Lung (tissue), 12 donors: ENCODE measurements around the gene CARD11. TPM values are rescaled to one million over a fixed set of nuclear protein-coding genes. Genes with fewer than 3 reads are reported as not detected.
A peak's percentile ranks its signal among the peaks of the same experiment; 100 is the strongest.

ENCODE experiments used
- ATAC-seq: fragments of 200-7000 bp; cut with Tn5 transposase; one replicate; pipeline ENCODE4 v1.9.1; 2020; ENCODE audit warnings: moderate number of reproducible peaks; ENCODE audit not compliant: insufficient read depth, low FRiP score
- DNase-seq, 3 donors: peaks; one replicate each; pipeline ENCODE4 v3.0.0-alpha.2; 2013 to 2017
- H3K27ac ChIP-seq, 2 donors: one replicate each; pipeline ENCODE4 v1.5.1; 2013; ENCODE audit warnings: mild to moderate bottlenecking in 2 of 2, moderate library complexity in 2 of 2, control low read depth in 1 of 2, inconsistent platforms in 1 of 2, low read depth in 1 of 2, low read length in 1 of 2
- H3K27me3 ChIP-seq, 3 donors: one replicate each; pipeline ENCODE4 v1.5.1; 2013; ENCODE audit warnings: low read length in 2 of 3; ENCODE audit not compliant: control insufficient read depth in 3 of 3, insufficient read depth in 3 of 3
- H3K36me3 ChIP-seq, 4 donors: one replicate each; pipeline ENCODE4 v1.5.1; 2013; ENCODE audit warnings: low read length in 4 of 4, mild to moderate bottlenecking in 1 of 4, moderate library complexity in 1 of 4; ENCODE audit not compliant: control insufficient read depth in 4 of 4, insufficient read depth in 4 of 4
- H3K4me1 ChIP-seq, 5 donors: one replicate each; pipeline ENCODE4 v1.5.1; 2013; ENCODE audit warnings: low read length in 5 of 5, mild to moderate bottlenecking in 2 of 5, moderate library complexity in 1 of 5; ENCODE audit not compliant: control insufficient read depth in 5 of 5, insufficient read depth in 5 of 5
- H3K4me3 ChIP-seq: one replicate; pipeline ENCODE4 v1.5.1; 2013; ENCODE audit warnings: mild to moderate bottlenecking, control low read depth, moderate library complexity
- H3K9ac ChIP-seq, 2 donors: one replicate each; pipeline ENCODE4 v1.5.1; 2013; ENCODE audit warnings: low read length in 2 of 2, control low read depth in 1 of 2; ENCODE audit not compliant: insufficient read depth in 1 of 2
- H3K9me3 ChIP-seq, 4 donors: one replicate each; pipeline ENCODE4 v1.5.1; 2013; ENCODE audit warnings: low read length in 3 of 4, mild to moderate bottlenecking in 1 of 4, moderate library complexity in 1 of 4; ENCODE audit not compliant: control insufficient read depth in 4 of 4, insufficient read depth in 3 of 4
- WGBS, 2 donors: extraction: QIAGEN DNeasy Blood & Tissue Kit; methylation state at CpG; one replicate each; pipeline ENCODE4 v1.1.7; 2013; 5-methylcytosine and 5-hydroxymethylcytosine counted together
- polyA plus RNA-seq, 2 donors: library from polyadenylated mRNA; stranded (reverse); fragments of 200-250 nt; gene quantifications; one replicate each; pipeline ENCODE4 v1.2.1, GENCODE V29; 2013
- total RNA-seq, 2 donors: library from RNA; depleted of rRNA in 1 of 2; stranded (reverse); fragments of >200 nt in 1 of 2; gene quantifications; one replicate each; pipeline ENCODE4 v1.2.1, GENCODE V29; 2014 to 2021
- TF ChIP-seq, protein P1 (sequence below): IDR thresholded peaks from 2 replicates; pipeline ENCODE4 v1.5.1; 2012; ENCODE audit warnings: mild to moderate bottlenecking; ENCODE audit errors: control extremely low read depth, extremely low read depth
- donor health status: control.
- donor health status: control.
- donor health status: Bipolar disorder and iron deficiency.
- donor health status: healthy.
- donor health status: DM: yes; HTN: yes; CAD: no.

CARD11 gene
- total and polyA plus RNA-seq, 4 donors: 1.5 to 4.3 (median 3.7) TPM

DNA sequence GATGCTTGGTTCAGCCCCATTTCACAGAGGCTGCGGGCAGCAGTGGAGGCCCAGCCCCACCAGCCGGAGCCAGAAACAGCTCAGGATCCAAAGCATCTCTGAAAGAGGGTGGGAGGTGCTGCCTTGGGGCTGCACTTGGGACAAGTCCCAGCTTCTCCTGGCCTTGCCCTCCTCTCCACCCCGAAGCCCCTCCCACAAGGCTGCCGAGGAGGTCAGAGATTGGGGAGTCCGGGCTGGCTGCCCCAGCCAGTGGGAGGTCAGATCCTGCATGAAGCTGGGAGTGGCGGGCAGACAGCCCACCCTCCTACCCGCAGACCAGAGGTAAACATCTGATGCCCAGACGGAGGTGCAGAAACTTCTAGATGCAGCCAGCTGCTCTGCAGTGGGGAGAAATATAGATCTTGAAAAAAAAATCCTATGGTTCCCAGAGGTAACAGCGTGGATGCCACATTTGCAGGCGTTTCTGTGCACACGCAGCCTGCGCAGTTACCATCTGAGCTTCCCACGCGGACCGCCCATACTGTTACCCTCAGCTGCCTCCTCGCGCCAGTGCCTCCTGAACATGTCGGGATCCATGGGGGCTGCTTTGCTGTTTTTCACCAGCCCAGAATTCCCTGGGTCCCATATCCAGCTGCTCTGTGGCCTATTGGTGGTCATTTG, 162.7 kb downstream of the CARD11 start:
- Histone ChIP-seq H3K4me3 (no peak overlapping the region), H3K27ac (no peak overlapping the region), H3K4me1 (peaks cover 0 to 10% (median 2%) of the 10 kb centered on the region in 5 donors), H3K36me3 (no peaks in the 10 kb centered on the region), H3K27me3 (no peaks in the 10 kb centered on the region), H3K9ac (no peak overlapping the region), H3K9me3 (no peaks in the 10 kb centered on the region)
- TF ChIP-seq, protein P1, sequence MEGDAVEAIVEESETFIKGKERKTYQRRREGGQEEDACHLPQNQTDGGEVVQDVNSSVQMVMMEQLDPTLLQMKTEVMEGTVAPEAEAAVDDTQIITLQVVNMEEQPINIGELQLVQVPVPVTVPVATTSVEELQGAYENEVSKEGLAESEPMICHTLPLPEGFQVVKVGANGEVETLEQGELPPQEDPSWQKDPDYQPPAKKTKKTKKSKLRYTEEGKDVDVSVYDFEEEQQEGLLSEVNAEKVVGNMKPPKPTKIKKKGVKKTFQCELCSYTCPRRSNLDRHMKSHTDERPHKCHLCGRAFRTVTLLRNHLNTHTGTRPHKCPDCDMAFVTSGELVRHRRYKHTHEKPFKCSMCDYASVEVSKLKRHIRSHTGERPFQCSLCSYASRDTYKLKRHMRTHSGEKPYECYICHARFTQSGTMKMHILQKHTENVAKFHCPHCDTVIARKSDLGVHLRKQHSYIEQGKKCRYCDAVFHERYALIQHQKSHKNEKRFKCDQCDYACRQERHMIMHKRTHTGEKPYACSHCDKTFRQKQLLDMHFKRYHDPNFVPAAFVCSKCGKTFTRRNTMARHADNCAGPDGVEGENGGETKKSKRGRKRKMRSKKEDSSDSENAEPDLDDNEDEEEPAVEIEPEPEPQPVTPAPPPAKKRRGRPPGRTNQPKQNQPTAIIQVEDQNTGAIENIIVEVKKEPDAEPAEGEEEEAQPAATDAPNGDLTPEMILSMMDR: no peak
- peak in 2 of 3 donors; percentile 31 to 44 for DNase-seq
- no peak for ATAC-seq
- 72 to 81% methylated on average over 18 of the region's 18 CpGs for WGBS, 2 donors

DNA sequence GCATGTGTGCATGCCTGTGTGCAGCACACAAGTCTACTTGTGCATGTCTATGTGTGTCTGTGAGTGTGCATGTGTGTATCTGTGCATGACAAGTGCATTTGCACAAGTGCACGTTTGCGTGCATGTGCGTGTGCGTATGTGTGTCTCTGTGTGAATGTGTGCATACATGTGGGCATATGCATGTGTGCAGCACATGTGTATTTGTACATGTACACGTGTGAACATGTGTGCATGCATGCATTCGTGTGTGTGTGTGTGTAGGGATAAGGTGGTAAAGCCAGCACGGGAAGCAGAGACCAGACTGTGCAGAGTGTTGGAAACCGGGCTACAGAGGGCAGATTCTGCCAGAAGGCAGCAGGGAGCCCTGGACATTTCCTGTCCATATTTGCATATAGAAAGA, 163.6 kb downstream of the CARD11 start:
- H3K27ac ChIP-seq: no peak overlapping the region
- no peaks in the 10 kb centered on the region for H3K27me3 ChIP-seq
- DNase-seq (no peak), ATAC-seq (no peak)
- no peak overlapping the region for H3K9ac ChIP-seq
- H3K4me1 ChIP-seq: peaks cover 0 to 10% (median 2%) of the 10 kb centered on the region in 5 donors
- no peaks in the 10 kb centered on the region for H3K36me3 ChIP-seq
- no peaks in the 10 kb centered on the region for H3K9me3 ChIP-seq
- H3K4me3 ChIP-seq: no peak overlapping the region
- WGBS, 2 donors: 69 to 75% methylated on average over 8 of the region's 8 CpGs
- TF ChIP-seq, protein P1: no peak

DNA sequence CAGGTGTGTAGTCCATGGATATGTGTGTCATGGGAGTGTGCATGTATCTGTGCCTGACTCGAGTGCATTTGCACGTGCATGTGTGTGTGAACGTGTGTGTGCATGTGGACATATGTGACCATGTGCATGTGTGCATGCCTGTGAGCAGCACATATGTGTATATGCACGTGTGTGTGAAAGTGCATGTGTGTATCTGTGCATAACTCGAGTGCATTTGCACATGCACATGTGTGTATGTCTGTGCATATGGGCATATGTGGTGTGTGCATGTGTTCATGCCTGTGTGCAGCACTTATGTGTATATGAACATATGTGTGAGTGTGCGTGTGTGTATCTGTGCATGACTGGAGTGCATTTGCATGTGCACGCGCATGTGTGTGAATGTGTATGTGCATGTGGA, 164.3 kb downstream of the CARD11 start:
- H3K9ac ChIP-seq: no peak overlapping the region
- no peak overlapping the region for H3K27ac ChIP-seq
- no peaks in the 10 kb centered on the region for H3K36me3 ChIP-seq
- H3K9me3 ChIP-seq: no peaks in the 10 kb centered on the region
- H3K4me3 ChIP-seq: no peak overlapping the region
- H3K27me3 ChIP-seq: no peaks in the 10 kb centered on the region
- no peak for ATAC-seq
- TF ChIP-seq, protein P1: no peak
- H3K4me1 ChIP-seq: peaks cover 0 to 10% (median 2%) of the 10 kb centered on the region in 5 donors
- no peak for DNase-seq
- WGBS, 2 donors: 91 to 93% methylated on average over 8 of the region's 8 CpGs

DNA sequence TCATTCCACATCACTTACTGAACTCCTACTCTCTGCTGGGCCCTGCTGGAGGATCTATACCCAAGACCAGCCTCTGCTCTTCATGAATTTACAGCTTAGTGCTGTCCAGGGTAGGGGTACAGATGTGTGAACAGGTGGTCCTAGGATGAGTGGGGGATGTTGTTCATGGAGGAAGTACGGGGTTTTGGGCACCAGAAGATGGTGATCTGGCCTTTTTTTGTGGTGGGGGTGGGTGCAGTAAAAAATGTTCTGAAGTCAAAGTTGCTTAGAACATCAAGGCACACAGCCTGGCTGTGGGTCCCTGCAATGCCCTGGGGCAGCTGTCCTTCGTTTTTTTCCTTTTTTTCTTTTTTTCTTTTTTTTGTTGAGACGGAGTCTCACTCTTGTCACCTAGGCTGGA, 165.4 kb downstream of the CARD11 start:
- Histone ChIP-seq H3K27me3 (no peaks in the 10 kb centered on the region), H3K36me3 (no peaks in the 10 kb centered on the region), H3K4me1 (peaks cover 0 to 10% (median 2%) of the 10 kb centered on the region in 5 donors), H3K27ac (no peak overlapping the region), H3K4me3 (no peak overlapping the region), H3K9me3 (no peaks in the 10 kb centered on the region), H3K9ac (no peak overlapping the region)
- DNase-seq (no peak), ATAC-seq (no peak)
- WGBS, 2 donors: 69% methylated on average over 3 of the region's 3 CpGs
- TF ChIP-seq, protein P1: no peak
